HPDE6-E6E7 (cell line): ENCODE measurements around the gene BCAT1.
"Not testable (repeated sequence)": the region's sequence is repeated elsewhere in the genome, so short reads cannot be mapped to it uniquely, and the experiment has no call there.

ENCODE experiments used
- DNase-seq: peaks from one replicate; pipeline ENCODE4 v3.0.0; 2011; ENCODE audit warnings: missing footprints; ENCODE audit errors: extremely low spot score

BCAT1 gene

DNA sequence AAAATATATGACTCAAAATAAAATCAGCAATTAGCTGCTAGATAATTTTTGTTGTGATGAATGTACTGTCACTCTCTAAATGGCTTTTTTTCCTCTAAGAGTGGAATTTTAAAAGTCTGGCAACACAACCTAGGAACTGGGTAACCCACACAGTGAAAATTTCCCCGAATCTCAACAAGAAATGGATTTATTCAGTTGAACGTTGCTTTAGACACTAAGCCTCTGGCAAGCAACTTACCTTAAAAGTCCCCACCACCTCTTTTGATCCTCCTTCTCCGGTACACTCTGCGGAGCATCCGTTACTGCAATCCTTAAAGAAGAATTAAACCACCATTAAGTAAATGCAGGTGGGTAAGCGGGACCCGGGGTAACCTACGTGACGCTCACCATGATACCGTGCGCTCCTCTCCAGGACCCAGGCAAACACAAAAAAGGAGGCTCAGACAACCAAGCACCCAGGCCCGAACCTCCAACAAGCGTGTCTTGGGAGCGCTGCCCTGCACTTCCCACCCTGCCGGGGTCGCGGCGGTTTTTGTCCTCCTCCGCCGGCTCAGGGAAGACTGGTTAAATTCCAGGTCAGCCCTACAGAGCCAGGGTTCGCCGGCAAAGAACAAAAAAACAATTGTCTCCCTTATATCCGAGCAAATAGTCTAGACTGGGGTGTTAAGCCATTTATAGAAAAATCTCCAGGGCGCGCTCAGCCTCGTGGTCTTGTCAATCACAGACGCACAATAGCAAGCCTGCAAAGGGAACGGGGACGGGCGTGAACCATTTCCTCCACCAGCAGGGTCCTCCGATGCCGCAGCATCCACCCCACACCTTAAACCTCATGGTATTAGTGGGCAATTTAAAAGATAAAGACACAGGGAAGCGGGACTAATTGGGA is 47.1 kb downstream of the BCAT1 start:
- DNase-seq = no peak

GRCh38 chr12:24900196-24900595 is 48.7 kb downstream of the BCAT1 start:
- no peak for DNase-seq

- DNase-seq = no peak
Observed at GRCh38 chr12:24899503-24900075, 49.3 kb downstream of the BCAT1 start.

DNA sequence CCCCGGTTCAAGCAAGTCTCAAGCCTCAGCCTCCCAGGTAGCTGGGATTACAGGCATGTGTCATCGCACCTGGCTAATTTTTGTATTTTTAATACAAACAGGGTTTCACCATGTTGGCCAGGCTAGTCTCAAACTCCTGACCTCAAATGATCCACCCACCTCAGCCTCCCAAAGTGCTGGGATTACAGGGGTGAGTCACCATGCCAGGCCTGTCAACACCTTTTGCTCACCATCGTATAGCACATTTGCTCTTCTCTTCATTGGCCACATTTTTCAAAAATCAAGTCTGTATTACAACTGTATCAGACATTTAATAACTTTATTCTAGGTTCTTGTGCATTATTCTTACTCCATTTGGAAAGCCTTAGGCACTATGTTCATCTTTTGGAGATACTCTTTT is 50.3 kb downstream of the BCAT1 start:
- no peak for DNase-seq

GRCh38 chr12:24898185-24898584 is 50.7 kb downstream of the BCAT1 start:
- no peak for DNase-seq

DNA sequence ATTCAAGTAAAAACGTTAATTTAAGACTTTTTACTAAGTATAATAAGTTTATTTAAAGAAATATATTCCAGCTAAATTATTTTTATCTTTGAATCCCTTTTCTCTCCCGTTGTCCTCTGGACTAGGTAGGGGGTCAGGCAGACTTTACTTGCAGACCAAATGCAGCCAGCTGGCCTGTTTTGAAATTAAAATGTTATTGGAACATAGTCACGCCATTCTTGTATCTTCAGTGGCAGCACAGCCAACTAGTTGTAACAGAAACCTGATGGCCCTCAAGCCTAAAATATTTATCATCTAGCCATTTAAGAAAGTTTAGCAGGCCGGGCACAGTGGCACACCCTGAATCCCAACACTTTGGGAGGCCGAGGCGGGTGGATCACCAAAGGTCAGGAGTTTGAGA is 52.7 kb downstream of the BCAT1 start:
- no peak for DNase-seq

DNA sequence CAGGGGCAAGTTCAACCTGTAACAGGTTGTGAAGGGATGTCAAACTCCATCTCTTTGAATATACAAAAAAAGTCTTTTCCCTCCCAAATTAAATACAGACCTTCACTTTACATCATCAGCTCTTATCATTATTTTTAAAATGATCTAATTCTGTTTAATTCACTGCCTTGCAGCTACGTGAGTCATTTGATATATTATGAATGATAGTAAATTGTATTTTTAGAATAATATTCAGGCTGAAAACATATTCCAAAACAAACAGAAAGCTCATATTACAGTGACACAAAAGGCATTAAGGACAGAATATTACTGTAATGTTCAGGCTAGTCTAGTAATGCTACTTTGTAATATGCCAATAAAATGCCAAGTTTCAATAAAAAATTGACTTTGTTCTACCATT is 53.3 kb downstream of the BCAT1 start:
- no peak for DNase-seq

DNA sequence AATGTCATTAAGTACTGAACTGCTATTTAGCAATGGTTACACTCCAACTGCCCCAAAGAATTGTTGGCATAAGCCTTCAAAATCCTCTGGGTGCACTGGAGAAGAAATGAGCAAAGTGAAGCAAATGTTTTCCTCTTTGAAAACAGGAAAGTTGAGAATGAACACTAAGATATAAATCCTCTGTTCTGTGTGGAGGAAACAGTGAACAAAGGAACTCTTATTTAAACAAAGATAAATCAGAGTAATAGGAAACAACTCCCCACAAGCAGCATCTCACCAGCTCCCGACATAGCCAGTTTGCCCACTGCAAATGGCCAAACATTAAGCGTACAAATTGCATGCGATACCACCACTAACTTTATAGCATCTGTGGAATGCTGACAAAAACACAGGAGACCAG is 54.0 kb downstream of the BCAT1 start:
- no peak for DNase-seq

DNA sequence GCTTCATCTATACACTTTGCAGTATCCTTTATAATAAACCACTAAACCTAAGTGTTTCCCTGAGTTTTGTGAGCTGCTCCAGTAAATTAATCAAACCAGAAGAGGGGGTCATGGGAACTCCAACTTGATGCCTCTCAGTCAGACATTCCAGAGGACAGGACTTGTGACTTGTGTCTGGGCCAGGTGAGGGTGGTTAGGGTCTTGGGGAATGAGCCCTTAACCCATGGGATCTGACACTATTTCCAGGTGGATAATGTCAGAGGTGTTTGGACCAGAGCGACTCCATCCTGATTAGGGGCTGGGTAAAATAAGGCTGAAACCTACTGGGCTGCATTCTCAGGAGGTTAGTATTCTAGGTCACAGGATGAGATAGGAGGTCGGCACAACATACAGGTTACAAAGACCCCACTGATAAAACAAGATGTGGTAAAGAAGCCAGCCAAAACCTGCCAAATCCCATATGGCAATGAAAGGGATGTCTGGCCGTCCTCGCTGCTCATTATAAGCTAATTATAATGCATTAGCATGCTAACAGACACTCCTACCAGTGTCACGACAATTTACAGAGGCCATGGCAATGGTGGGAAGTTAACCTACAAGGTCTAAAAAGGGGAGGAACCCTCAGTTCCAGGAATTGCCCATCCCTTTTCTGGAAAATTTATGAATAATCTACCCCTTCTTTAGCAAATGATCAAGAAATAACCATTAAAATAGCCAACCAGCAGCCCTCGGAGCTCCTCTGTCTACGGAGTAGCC is 58.7 kb downstream of the BCAT1 start:
- DNase-seq = no peak

DNA sequence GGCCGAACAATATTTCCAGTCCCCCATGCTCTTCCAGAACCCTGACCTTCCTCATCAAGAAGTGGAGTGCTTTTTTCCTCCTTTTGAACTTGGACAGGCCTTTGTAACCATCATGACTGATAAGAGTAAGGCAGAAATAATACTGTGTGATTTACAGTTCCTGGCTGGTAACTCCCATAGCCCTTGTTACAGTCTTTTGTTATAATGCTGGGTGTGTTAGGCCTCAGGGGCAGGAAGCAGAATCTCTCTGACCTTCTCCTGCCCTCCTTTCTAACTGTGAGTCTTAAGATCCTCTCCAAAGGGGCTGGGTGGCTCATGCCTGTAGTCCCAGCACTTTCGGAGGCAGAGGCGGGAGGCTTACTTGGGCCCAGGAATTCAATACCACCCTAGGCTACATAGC is 59.5 kb downstream of the BCAT1 start:
- no peak for DNase-seq

GRCh38 chr12:24888813-24889212 is 60.1 kb downstream of the BCAT1 start:
- no peak for DNase-seq

GRCh38 chr12:24884911-24885310 is 64.0 kb downstream of the BCAT1 start:
- DNase-seq = no peak

GRCh38 chr12:24881724-24882371 is 67.1 kb downstream of the BCAT1 start:
- DNase-seq = no peak

GRCh38 chr12:24881227-24881626 is 67.7 kb downstream of the BCAT1 start:
- DNase-seq = no peak

DNA sequence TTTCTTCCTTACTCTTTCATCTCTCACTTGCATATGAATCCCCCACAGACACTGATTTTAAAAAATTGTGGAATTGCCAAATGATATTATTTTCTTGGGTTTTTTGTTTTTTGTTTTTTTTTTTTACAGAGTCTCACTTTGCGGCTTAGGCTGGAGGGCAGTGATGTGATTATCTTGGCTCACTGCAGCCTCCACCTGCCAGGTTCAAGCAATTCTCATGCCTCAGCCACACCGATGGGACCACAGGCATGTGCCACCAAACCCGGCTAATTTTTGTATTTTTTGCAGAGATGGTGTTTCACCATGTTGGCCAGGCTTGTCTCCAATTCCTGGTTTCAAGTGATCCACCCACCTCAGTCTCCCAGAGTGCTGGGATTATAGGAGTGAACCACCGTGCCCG is 68.2 kb downstream of the BCAT1 start:
- no peak for DNase-seq

DNA sequence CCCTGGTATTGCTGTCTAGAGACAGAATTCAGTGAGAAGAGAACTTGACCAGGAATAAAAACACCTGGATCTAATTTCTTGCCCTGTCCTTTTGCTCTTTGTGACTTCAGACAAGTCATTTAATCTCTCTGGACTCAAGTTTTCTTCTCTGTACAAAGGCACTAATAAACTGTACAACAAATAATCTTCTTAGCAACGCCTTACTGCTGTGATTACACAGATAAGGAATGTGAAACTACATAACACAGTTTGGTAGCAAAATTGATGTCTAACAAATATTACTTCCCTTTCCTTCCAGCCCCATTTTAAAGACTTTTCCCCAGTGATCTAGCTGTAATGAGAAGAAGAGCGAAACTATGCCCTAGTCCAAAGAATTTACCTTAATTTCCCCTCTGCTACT is 69.3 kb downstream of the BCAT1 start:
- no peak for DNase-seq

GRCh38 chr12:24875014-24875413 is 73.9 kb downstream of the BCAT1 start:
- DNase-seq = no peak

GRCh38 chr12:24872211-24872610 is 76.7 kb downstream of the BCAT1 start:
- no peak for DNase-seq

- not testable (repeated sequence) for DNase-seq
Observed at GRCh38 chr12:24866139-24866538, 82.8 kb downstream of the BCAT1 start.

GRCh38 chr12:24864796-24865125 is 84.1 kb downstream of the BCAT1 start:
- DNase-seq = no peak

GRCh38 chr12:24861766-24862540 is 86.9 kb downstream of the BCAT1 start:
- DNase-seq = no peak

DNA sequence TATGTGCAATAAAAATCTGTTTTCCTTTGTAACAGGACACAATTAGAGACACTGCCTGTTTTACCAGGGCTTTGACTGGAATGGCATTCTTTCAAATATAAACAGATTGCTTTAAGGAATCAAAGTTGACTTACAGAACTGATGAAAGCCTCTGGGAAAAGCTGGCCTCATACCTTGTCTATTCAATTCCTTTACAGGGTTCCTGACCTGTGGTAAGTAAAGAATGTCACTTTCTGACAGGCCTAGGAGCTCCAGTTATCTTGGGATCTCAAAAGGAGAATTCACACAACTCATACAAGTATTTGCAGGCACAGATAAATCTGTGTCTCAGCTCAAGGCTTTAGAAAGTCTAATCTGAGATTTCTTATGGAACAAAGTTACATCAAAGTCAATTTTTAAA is 88.4 kb downstream of the BCAT1 start:
- DNase-seq = no peak
